SK-N-SH (cell line): ENCODE results near the gene LSM3. TPM values are rescaled to one million over a fixed set of nuclear protein-coding genes. Genes with fewer than 3 reads are reported as not detected.

ENCODE experiments used
- CTCF ChIA-PET: fragments of 300-600, 350-600 bp; formaldehyde crosslinking; extraction: SDS; loops from one replicate; lab custom pipeline; 2021; lab: Yijun Ruan, JAX
- POLR2A ChIA-PET: fragments of 350-600 bp; sonication (Branson Sonifier 250); formaldehyde crosslinking; extraction: SDS; loops from one replicate; lab custom pipeline; 2020; ENCODE audit warnings: antibody characterized with exemption, inconsistent platforms; lab: Yijun Ruan, JAX
- DNase-seq: peaks from one replicate; pipeline ENCODE4 v3.0.0; 2012
- H2AFZ ChIP-seq: fragments of 200-600 bp; sonication (generic); 2 replicates; pipeline ENCODE4 v1.8.1; 2016; ENCODE audit warnings: antibody characterized with exemption, mild to moderate bottlenecking, low read depth
- H3F3A ChIP-seq: fragments of 200-600 bp; sonication (generic); replicated peaks from 2 replicates; pipeline ENCODE3; 2016; ENCODE audit warnings: antibody characterized with exemption, mild to moderate bottlenecking; ENCODE audit not compliant: insufficient read depth
- H3K27ac ChIP-seq, 2 experiments: fragments of 200-500 bp in 1 of 2; fragments of 200-600 bp in 1 of 2; sonication (Bioruptor generic) in 1 of 2; sonication (generic), shearing (Covaris generic) in 1 of 2; 2 replicates each; pipeline versions ENCODE4 v1.5.1 to v1.6.1; 2014 to 2016; ENCODE audit warnings: low read depth in 2 of 2, inconsistent platforms in 1 of 2, low read length in 1 of 2, mild to moderate bottlenecking in 1 of 2, mixed read lengths in 1 of 2
- H3K27me3 ChIP-seq: fragments of 200-600 bp; sonication (generic), shearing (Covaris generic); 2 replicates; pipeline ENCODE4 v1.6.1; 2016; ENCODE audit warnings: mixed run types; ENCODE audit not compliant: insufficient read depth
- H3K36me3 ChIP-seq, 2 experiments: fragments of 200-500 bp in 1 of 2; fragments of 200-600 bp in 1 of 2; sonication (Bioruptor generic) in 1 of 2; sonication (generic) in 1 of 2; replicated peaks in 1 of 2; 2 replicates each; pipeline versions ENCODE3 to v1.5.1; 2014 to 2016; ENCODE audit warnings: low read length in 1 of 2, mild to moderate bottlenecking in 1 of 2; ENCODE audit not compliant: insufficient read depth in 2 of 2, control insufficient read depth in 1 of 2
- H3K4me1 ChIP-seq, 2 experiments: fragments of 200-500 bp in 1 of 2; fragments of 200-600 bp in 1 of 2; sonication (Bioruptor generic) in 1 of 2; sonication (generic), shearing (Covaris generic) in 1 of 2; 2 replicates each; pipeline versions ENCODE4 v1.5.1 to v1.6.1; 2014 to 2016; ENCODE audit warnings: low read depth in 1 of 2, low read length in 1 of 2, mixed run types in 1 of 2; ENCODE audit not compliant: insufficient read depth in 2 of 2, control insufficient read depth in 1 of 2
- H3K4me2 ChIP-seq: fragments of 200-600 bp; sonication (generic), shearing (Covaris generic); 2 replicates; pipeline ENCODE4 v1.6.1; 2017; ENCODE audit warnings: mixed run types
- H3K4me3 ChIP-seq, 2 experiments: fragments of 200-500 bp in 1 of 2; fragments of 200-600 bp in 1 of 2; sonication (Bioruptor generic) in 1 of 2; sonication (generic), shearing (Covaris generic) in 1 of 2; 2 replicates each; pipeline versions ENCODE4 v1.5.1 to v1.8.1; 2014 to 2016; ENCODE audit warnings: low read depth in 2 of 2, inconsistent platforms in 1 of 2, low read length in 1 of 2, mild to moderate bottlenecking in 1 of 2, mixed read lengths in 1 of 2, moderate library complexity in 1 of 2
- H3K79me2 ChIP-seq: fragments of 200-600 bp; sonication (generic); 2 replicates; pipeline ENCODE4 v1.8.1; 2017; ENCODE audit warnings: mild to moderate bottlenecking; ENCODE audit not compliant: insufficient read depth
- H3K9ac ChIP-seq: fragments of 200-600 bp; sonication (generic); 2 replicates; pipeline ENCODE4 v1.6.1; 2017; ENCODE audit warnings: mixed run types
- H3K9me2 ChIP-seq: fragments of 200-600 bp; sonication (generic); 2 replicates; pipeline ENCODE4 v1.6.1; 2017; ENCODE audit warnings: mixed run types
- H3K9me3 ChIP-seq: fragments of 200-600 bp; sonication (generic); 2 replicates; pipeline ENCODE4 v1.6.1; 2017; ENCODE audit warnings: mixed run types, mild to moderate bottlenecking, moderate library complexity
- H4K20me1 ChIP-seq: fragments of 200-600 bp; sonication (generic); 2 replicates; pipeline ENCODE4 v1.6.1; 2017; ENCODE audit warnings: mild to moderate bottlenecking, mixed run types; ENCODE audit not compliant: insufficient read depth
- CHD2 ChIP-seq: fragments of 150-350 bp; IDR thresholded peaks from 2 replicates; pipeline ENCODE4 v1.6.1; 2018; ENCODE audit warnings: low read length; ENCODE audit not compliant: partially characterized antibody
- CTCF ChIP-seq: fragments of 200-600 bp; sonication (generic); IDR thresholded peaks from 2 replicates; pipeline ENCODE4 v1.6.1; 2017; ENCODE audit warnings: antibody characterized with exemption, mild to moderate bottlenecking, moderate library complexity
- ELF1 ChIP-seq: IDR thresholded peaks from 2 replicates; pipeline ENCODE4 v1.4.0; 2012
- FOXJ3 ChIP-seq: sonication (generic); formaldehyde crosslinking; IDR thresholded peaks from 2 replicates; pipeline ENCODE4 v1.5.1; 2020; ENCODE audit warnings: mild to moderate bottlenecking, missing genetic modification reagents
- FOXM1 ChIP-seq: IDR thresholded peaks from 2 replicates; pipeline ENCODE4 v1.4.0; 2012; ENCODE audit warnings: low read depth, mild to moderate bottlenecking
- GABPA ChIP-seq: IDR thresholded peaks from 2 replicates; pipeline ENCODE4 v1.4.0; 2012; ENCODE audit warnings: low read depth, mild to moderate bottlenecking
- GATA2 ChIP-seq: sonication (generic); formaldehyde crosslinking; IDR thresholded peaks from 2 replicates; pipeline ENCODE4 v1.5.0; 2020; ENCODE audit warnings: mild to moderate bottlenecking, missing genetic modification reagents
- MAX ChIP-seq: IDR thresholded peaks from 2 replicates; pipeline ENCODE4 v1.4.0; 2012; ENCODE audit warnings: low read depth
- MEF2A ChIP-seq: IDR thresholded peaks from 2 replicates; pipeline ENCODE4 v1.4.0; 2012; ENCODE audit warnings: low read depth, borderline replicate concordance
- NFIC ChIP-seq: IDR thresholded peaks from 2 replicates; pipeline ENCODE4 v1.4.0; 2012; ENCODE audit warnings: borderline replicate concordance
- POLR2AphosphoS5 ChIP-seq: IDR thresholded peaks from 2 replicates; pipeline ENCODE4 v1.6.1; 2012; ENCODE audit warnings: low read depth, low read length
- RCOR1 ChIP-seq: fragments of 150-350 bp; IDR thresholded peaks from 2 replicates; pipeline ENCODE4 v1.6.1; 2017; ENCODE audit warnings: antibody characterized with exemption, low read length
- REST ChIP-seq: IDR thresholded peaks from 2 replicates; pipeline ENCODE4 v1.6.1; 2012; ENCODE audit warnings: mild to moderate bottlenecking, low read depth, low read length, moderate library complexity
- RXRA ChIP-seq: IDR thresholded peaks from 2 replicates; pipeline ENCODE4 v1.4.0; 2012; ENCODE audit warnings: low read depth, mild to moderate bottlenecking, borderline replicate concordance
- TCF12 ChIP-seq: IDR thresholded peaks from 2 replicates; pipeline ENCODE4 v1.4.0; 2012
- TEAD4 ChIP-seq: IDR thresholded peaks from 2 replicates; pipeline ENCODE4 v1.4.0; 2012; ENCODE audit warnings: mild to moderate bottlenecking, borderline replicate concordance; ENCODE audit not compliant: insufficient read depth
- USF1 ChIP-seq: IDR thresholded peaks from 2 replicates; pipeline ENCODE4 v1.4.0; 2012; ENCODE audit warnings: low read depth, borderline replicate concordance
- ZBTB33 ChIP-seq: IDR thresholded peaks from 2 replicates; pipeline ENCODE4 v1.4.0; 2012; ENCODE audit warnings: low read depth, borderline replicate concordance
- WGBS: methylation state at CpG from one replicate; pipeline ENCODE4 v1.1.6; 2017; ENCODE audit warnings: low lambda C conversion rate; 5-methylcytosine and 5-hydroxymethylcytosine counted together
- polyA plus RNA-seq, 3 experiments: library from polyadenylated mRNA; depleted of rRNA; stranded (reverse); fragments of >200 nt; gene quantifications; 2 replicates each; pipeline ENCODE4 v1.2.3, GENCODE V29; 2012

LSM3 gene
- polyA plus RNA-seq, 1 of the 3 experiments (the other 2 are of a cell fraction) = 5.1 TPM

GRCh38 chr3:14223595-14223994 lies 45.0 kb downstream of the LSM3 start:
- H3K79me2 ChIP-seq = no peaks in the 10 kb centered on the region
- H4K20me1 ChIP-seq = no peaks in the 10 kb centered on the region
- 15% methylated on average over 1 of the region's 1 CpG for WGBS
- no peak for DNase-seq
- POLR2A ChIA-PET = no interaction called here
- H3K36me3 ChIP-seq = no peaks in the 10 kb centered on the region
- no peaks in the 10 kb centered on the region for H3K27me3 ChIP-seq
- no peak overlapping the region for H3K27ac ChIP-seq
- H2AFZ ChIP-seq = no peak overlapping the region
- TF ChIP-seq ZBTB33 (no peak), NFIC (no peak), USF1 (no peak), MEF2A (no peak), RXRA (no peak), CTCF (no peak), RCOR1 (no peak), TEAD4 (no peak), GATA2 (CRISPR knock-in tag) (no peak), FOXJ3 (CRISPR knock-in tag) (no peak)
- peaks cover 0 to 4% of the 10 kb centered on the region in 2 experiments; a peak in 1 of 4 replicates for H3K4me1 ChIP-seq
- CTCF ChIA-PET = interaction anchor here (0.7 to 2.2 kb wide), 5 partner anchors 11 to 327 kb away, joined by 3 to 7 read pairs (median 4); no protein-coding TSS in a partner anchor
- peaks cover 14% of the 10 kb centered on the region for H3K9me3 ChIP-seq
- H3F3A ChIP-seq = peaks cover 3% of the 10 kb centered on the region
- no peak overlapping the region for H3K9ac ChIP-seq
- H3K4me2 ChIP-seq = no peak overlapping the region
- no peak overlapping the region for H3K4me3 ChIP-seq
- H3K9me2 ChIP-seq = no peaks in the 10 kb centered on the region

GRCh38 chr3:14224895-14225294 lies 46.3 kb downstream of the LSM3 start:
- POLR2A ChIA-PET = no interaction called here
- CTCF ChIA-PET = interaction anchor here (1.2 kb wide), 1 partner anchor 21 kb away, joined by 3 read pairs; no protein-coding TSS in a partner anchor
- no peaks in the 10 kb centered on the region for H3K9me2 ChIP-seq
- H3K27ac ChIP-seq = no peak overlapping the region
- peaks cover 3% of the 10 kb centered on the region for H3F3A ChIP-seq
- H4K20me1 ChIP-seq = no peaks in the 10 kb centered on the region
- no peaks in the 10 kb centered on the region for H3K79me2 ChIP-seq
- H3K9me3 ChIP-seq = peaks cover 14% of the 10 kb centered on the region
- H3K9ac ChIP-seq = no peak overlapping the region
- WGBS = 19% methylated on average over 6 of the region's 6 CpGs
- H3K36me3 ChIP-seq = no peaks in the 10 kb centered on the region
- H3K4me1 ChIP-seq = peaks cover 0 to 8% of the 10 kb centered on the region in 2 experiments; a peak in 1 of 4 replicates
- no peak overlapping the region for H3K4me2 ChIP-seq
- no peak for DNase-seq
- no peaks in the 10 kb centered on the region for H3K27me3 ChIP-seq
- H3K4me3 ChIP-seq = no peak overlapping the region
- H2AFZ ChIP-seq = no peak overlapping the region
- no peak for TF ChIP-seq FOXJ3 (CRISPR knock-in tag)
- no peak for TF ChIP-seq MAX
- no peak for TF ChIP-seq ELF1
- no peak for TF ChIP-seq REST
- TF ChIP-seq POLR2AphosphoS5 = no peak
- no peak for TF ChIP-seq CTCF
- no peak for TF ChIP-seq TCF12
- TF ChIP-seq TEAD4 = no peak
- TF ChIP-seq GATA2 (CRISPR knock-in tag) = no peak
- TF ChIP-seq FOXM1 = no peak
- no peak for TF ChIP-seq GABPA
- TF ChIP-seq CHD2 = no peak
